Stomach smooth muscle (tissue), 2 donors: ENCODE data around the gene SPINT2.
"Not testable (repeated sequence)": the region's sequence is repeated elsewhere in the genome, so short reads cannot be mapped to it uniquely, and the experiment has no call there.

Experiments used
- H3K27ac ChIP-seq: one replicate; pipeline ENCODE4 v1.7.0; 2013; ENCODE audit warnings: mild to moderate bottlenecking, low read length, inconsistent platforms
- H3K27me3 ChIP-seq, 2 donors: one replicate each; pipeline ENCODE4 v1.7.0; 2013; ENCODE audit warnings: low read length in 2 of 2; ENCODE audit not compliant: insufficient read depth in 2 of 2, control insufficient read depth in 1 of 2
- H3K36me3 ChIP-seq, 2 donors: one replicate each; pipeline ENCODE4 v1.7.0; 2013; ENCODE audit warnings: low read length in 2 of 2; ENCODE audit not compliant: control insufficient read depth in 2 of 2, insufficient read depth in 2 of 2
- H3K4me1 ChIP-seq: one replicate; pipeline ENCODE4 v1.7.0; 2013; ENCODE audit warnings: low read length; ENCODE audit not compliant: control insufficient read depth, insufficient read depth
- H3K4me3 ChIP-seq, 2 donors: one replicate each; pipeline ENCODE4 v1.7.0; 2013; ENCODE audit warnings: low read length in 2 of 2
- H3K9ac ChIP-seq, 2 donors: one replicate each; pipeline ENCODE4 v1.7.0; 2013; ENCODE audit warnings: low read length in 2 of 2, mild to moderate bottlenecking in 1 of 2
- H3K9me3 ChIP-seq, 2 donors: one replicate each; pipeline ENCODE4 v1.7.0; 2013; ENCODE audit warnings: low read length in 2 of 2; ENCODE audit not compliant: control insufficient read depth in 2 of 2
- donor health status: healthy.
- donor health status: Pancreatic carcinoma.

The SPINT2 gene

DNA sequence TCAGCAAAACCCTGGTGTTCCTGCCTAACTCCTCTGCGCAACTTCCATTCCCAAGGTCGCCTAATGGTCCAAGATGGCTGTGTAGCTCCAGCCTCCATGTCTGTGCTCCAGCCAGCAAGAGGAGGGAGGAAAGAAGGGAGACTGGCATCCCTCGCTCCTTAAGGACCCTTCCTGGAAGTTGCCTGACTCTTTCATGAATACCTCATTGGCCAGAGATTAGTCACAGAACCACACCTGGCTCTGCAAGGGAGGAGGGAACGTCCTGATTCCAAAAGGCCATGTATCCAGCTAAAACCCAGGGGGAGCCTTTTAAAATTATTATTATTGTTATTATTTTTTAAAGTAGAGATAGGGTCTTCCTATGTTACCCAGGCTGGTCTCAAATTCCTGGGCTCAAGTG, 60.1 kb downstream of the SPINT2 start:
- H3K36me3 ChIP-seq, result peaks cover 10 to 29% of the 10 kb centered on the region in 2 donors
- no peaks in the 10 kb centered on the region for H3K27me3 ChIP-seq
- no peak overlapping the region for H3K9ac ChIP-seq
- H3K4me3 ChIP-seq, result no peak overlapping the region
- peaks cover 32% of the 10 kb centered on the region for H3K4me1 ChIP-seq
- no peaks in the 10 kb centered on the region for H3K9me3 ChIP-seq
- no peak overlapping the region for H3K27ac ChIP-seq

- H3K9ac ChIP-seq, result no peak overlapping the region
- H3K27ac ChIP-seq, result no peak overlapping the region
- no peaks in the 10 kb centered on the region for H3K27me3 ChIP-seq
- H3K36me3 ChIP-seq, result peaks cover 10 to 29% of the 10 kb centered on the region in 2 donors
- no peak overlapping the region for H3K4me3 ChIP-seq
- peaks cover 12% of the 10 kb centered on the region for H3K4me1 ChIP-seq
- H3K9me3 ChIP-seq, result no peaks in the 10 kb centered on the region
Measured at GRCh38 chr19:38326591-38326990, 62.2 kb downstream of the SPINT2 start.

DNA sequence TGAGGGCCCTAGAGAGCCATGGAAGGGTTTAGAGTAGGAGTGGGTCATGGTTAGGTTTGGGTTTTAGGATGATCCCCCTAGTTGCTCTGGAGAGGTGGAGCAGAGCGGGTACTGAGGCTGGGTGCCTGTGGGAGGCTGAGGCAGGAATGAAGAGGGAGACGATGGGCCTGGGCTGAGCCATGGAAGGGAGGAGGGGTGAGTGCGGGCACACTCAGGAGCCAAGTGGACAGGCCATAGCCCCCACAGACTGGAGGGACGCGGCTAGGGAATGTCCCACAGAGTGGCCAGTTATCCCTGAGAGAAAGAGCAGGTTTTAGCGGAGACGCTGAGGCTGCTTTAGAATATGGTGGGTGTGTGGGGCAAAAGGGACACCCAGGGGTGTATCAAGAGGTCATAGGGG, 65.3 kb downstream of the SPINT2 start:
- Histone ChIP-seq H3K36me3 (peaks cover 10 to 25% of the 10 kb centered on the region in 2 donors), H3K27me3 (no peaks in the 10 kb centered on the region), H3K4me3 (no peak overlapping the region), H3K9me3 (no peaks in the 10 kb centered on the region), H3K9ac (no peak overlapping the region), H3K4me1 (no peaks in the 10 kb centered on the region), H3K27ac (no peak overlapping the region)

- no peak overlapping the region for H3K27ac ChIP-seq
- no peak overlapping the region for H3K4me3 ChIP-seq
- H3K36me3 ChIP-seq, result peaks cover 10 to 19% of the 10 kb centered on the region in 2 donors
- H3K9me3 ChIP-seq, result no peaks in the 10 kb centered on the region
- no peak overlapping the region for H3K9ac ChIP-seq
- no peaks in the 10 kb centered on the region for H3K27me3 ChIP-seq
- peaks cover 2% of the 10 kb centered on the region for H3K4me1 ChIP-seq
Measured at GRCh38 chr19:38331728-38332127, 67.4 kb downstream of the SPINT2 start.

- H3K27me3 ChIP-seq, result no peaks in the 10 kb centered on the region
- H3K4me1 ChIP-seq, result peaks cover 8% of the 10 kb centered on the region
- H3K27ac ChIP-seq, result no peak overlapping the region
- H3K4me3 ChIP-seq, result no peak overlapping the region
- no peaks in the 10 kb centered on the region for H3K9me3 ChIP-seq
- peaks cover 0 to 4% of the 10 kb centered on the region in 2 donors for H3K36me3 ChIP-seq
- no peak overlapping the region for H3K9ac ChIP-seq
Measured at GRCh38 chr19:38333245-38333644, 68.9 kb downstream of the SPINT2 start.

DNA sequence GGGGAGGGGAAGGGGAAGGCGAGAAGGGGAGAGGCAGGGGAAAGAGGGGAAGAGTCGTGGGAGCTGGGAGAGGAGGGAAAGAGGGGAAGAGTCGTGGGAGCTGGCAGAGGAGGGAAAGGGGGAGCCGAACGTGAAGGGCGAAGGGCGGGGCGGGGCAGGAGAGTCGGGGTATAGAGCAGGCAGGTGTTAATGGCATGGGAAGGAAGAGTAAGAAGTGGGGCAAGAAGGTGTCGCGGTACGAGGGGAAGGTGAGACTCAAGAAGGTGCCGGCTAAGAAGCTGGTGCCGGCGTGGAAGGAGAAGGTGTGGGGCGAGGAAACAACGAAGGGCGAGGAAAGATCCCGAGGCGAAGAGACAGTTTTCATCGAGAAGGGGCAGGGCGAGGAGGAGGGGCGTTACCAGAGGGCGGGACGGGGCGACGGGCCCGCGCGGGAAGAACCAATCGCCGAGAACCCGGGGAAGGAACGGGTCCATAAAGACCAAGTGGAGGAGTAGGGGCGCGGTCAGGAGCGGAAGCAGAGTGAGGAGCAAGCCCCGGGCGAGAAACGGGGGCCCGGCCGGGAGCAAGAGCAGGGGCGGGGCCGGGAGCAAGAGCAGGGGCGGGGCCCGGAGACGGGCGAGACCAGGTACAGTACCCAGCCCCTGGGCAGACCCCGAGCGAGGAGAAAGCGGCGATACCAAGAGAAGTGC, 71.7 kb downstream of the SPINT2 start:
- Histone ChIP-seq H3K4me3 (peak overlapping the region; percentile 92 to 97), H3K4me1 (peaks cover 8% of the 10 kb centered on the region), H3K27ac (peak overlapping the region; percentile 94), H3K36me3 (no peaks in the 10 kb centered on the region), H3K9me3 (no peaks in the 10 kb centered on the region), H3K27me3 (no peaks in the 10 kb centered on the region), H3K9ac (peak overlapping the region; percentile 82 to 90)

- peak overlapping the region; percentile 82 to 90 for H3K9ac ChIP-seq
- no peaks in the 10 kb centered on the region for H3K9me3 ChIP-seq
- H3K36me3 ChIP-seq, result no peaks in the 10 kb centered on the region
- H3K4me3 ChIP-seq, result peak overlapping the region; percentile 92 to 97
- no peaks in the 10 kb centered on the region for H3K27me3 ChIP-seq
- H3K4me1 ChIP-seq, result peaks cover 8% of the 10 kb centered on the region
- peak overlapping the region; percentile 94 for H3K27ac ChIP-seq
Measured at GRCh38 chr19:38336638-38337359, 72.4 kb downstream of the SPINT2 start.

DNA sequence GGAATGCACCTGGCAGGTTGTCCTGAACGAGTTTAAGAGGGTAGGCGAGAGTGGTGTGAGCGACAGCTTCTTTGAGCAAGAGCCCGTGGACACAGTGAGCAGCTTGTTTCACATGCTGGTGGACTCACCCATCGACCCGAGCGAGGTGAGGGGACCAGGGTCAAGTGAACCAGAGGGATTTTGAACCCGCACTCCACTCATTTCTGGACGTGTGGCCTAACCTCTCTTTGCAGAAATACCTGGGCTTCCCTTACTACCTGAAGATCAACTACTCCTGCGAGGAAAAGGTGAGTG, 72.9 kb downstream of the SPINT2 start:
- peak overlapping the region; percentile 47 to 92 for H3K4me3 ChIP-seq
- peaks cover 8% of the 10 kb centered on the region for H3K4me1 ChIP-seq
- H3K9me3 ChIP-seq, result no peaks in the 10 kb centered on the region
- H3K27me3 ChIP-seq, result no peaks in the 10 kb centered on the region
- peak overlapping the region; percentile 94 for H3K27ac ChIP-seq
- H3K9ac ChIP-seq, result peak overlapping the region in 1 of 2 donors; percentile 47
- H3K36me3 ChIP-seq, result no peaks in the 10 kb centered on the region

- H3K9me3 ChIP-seq, H3K4me3 ChIP-seq, H3K9ac ChIP-seq, H3K27me3 ChIP-seq, H3K4me1 ChIP-seq, H3K36me3 ChIP-seq, H3K27ac ChIP-seq: not testable (repeated sequence)
Measured at GRCh38 chr19:38339011-38339410, 74.6 kb downstream of the SPINT2 start.

- Histone ChIP-seq H3K4me1 (peaks cover 7% of the 10 kb centered on the region), H3K9me3 (no peaks in the 10 kb centered on the region), H3K4me3 (no peak overlapping the region), H3K36me3 (peaks cover 2 to 4% of the 10 kb centered on the region in 2 donors), H3K27ac (no peak overlapping the region), H3K9ac (no peak overlapping the region), H3K27me3 (no peaks in the 10 kb centered on the region)
Measured at GRCh38 chr19:38340927-38341326, 76.6 kb downstream of the SPINT2 start.
